Nephron progenitor cell (in vitro differentiated cells): ENCODE measurements around the gene CFAP65.

Experiments
- DNase-seq: peaks from one replicate; pipeline ENCODE4 v3.0.0; 2021
- H3K27ac Mint-ChIP-seq: 2 replicates; pipeline ENCODE4 v1.8.0; 2021; ENCODE audit warnings: mild to moderate bottlenecking, moderate library complexity, mixed read lengths
- H3K27me3 Mint-ChIP-seq: 2 replicates; pipeline ENCODE4 v1.8.0; 2021; ENCODE audit warnings: mild to moderate bottlenecking, low read depth, mixed read lengths; ENCODE audit not compliant: poor library complexity
- H3K36me3 Mint-ChIP-seq: 2 replicates; pipeline ENCODE4 v1.8.0; 2021; ENCODE audit warnings: low read depth, mixed read lengths
- H3K4me1 Mint-ChIP-seq: 2 replicates; pipeline ENCODE4 v1.8.0; 2021; ENCODE audit warnings: mixed read lengths
- H3K4me3 Mint-ChIP-seq: 2 replicates; pipeline ENCODE4 v1.8.0; 2021; ENCODE audit warnings: mild to moderate bottlenecking, moderate library complexity, mixed read lengths
- H3K9me3 Mint-ChIP-seq: 2 replicates; pipeline ENCODE4 v1.8.0; 2021; ENCODE audit warnings: mild to moderate bottlenecking, moderate library complexity, mixed read lengths
- TF ChIP-seq, protein P1 (sequence below): fragments of 200-600 bp; sonication (generic); IDR thresholded peaks from 2 replicates; pipeline ENCODE4 v1.5.0; 2021; ENCODE audit warnings: antibody characterized with exemption

The CFAP65 gene

DNA sequence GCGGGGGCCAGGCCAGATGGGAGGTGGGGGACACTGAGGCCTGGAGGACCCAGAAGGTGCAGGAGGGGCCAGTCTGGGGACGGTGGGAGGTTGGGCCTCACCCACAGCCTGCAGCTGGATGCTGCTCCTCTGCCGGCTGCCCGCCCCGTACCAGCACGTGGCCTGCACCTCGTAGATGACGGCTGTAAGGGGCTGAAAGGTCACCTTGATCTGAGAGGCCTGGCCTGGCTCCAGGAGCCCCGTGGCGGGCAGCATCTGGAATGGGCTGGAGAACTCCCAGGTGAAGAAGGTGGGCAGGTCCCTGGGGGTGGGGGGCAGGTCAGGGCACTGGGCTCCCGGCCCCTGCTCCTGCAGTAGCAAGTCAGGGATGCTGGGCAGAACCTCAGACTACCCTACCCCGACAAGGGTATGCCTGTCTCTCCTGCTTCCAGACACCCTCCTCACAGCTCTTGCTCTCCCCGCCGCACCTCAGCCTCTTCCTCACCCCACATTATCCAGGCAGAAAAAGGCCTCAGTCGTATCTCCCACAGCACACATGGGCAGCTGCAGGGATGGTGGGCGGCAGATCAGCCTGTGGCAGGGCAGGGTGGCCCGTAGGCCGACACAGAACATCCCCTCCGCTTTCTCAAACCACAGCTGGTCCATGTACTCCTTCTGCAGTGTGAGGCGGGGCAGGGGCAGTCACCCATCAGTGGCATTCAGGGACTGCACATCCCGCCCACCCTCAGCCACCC lies 10.1 kb downstream of the CFAP65 start:
- H3K4me1 Mint-ChIP-seq = no peaks in the 10 kb centered on the region
- no peaks in the 10 kb centered on the region for H3K9me3 Mint-ChIP-seq
- H3K36me3 Mint-ChIP-seq = no peaks in the 10 kb centered on the region
- H3K27ac Mint-ChIP-seq = no peak overlapping the region
- TF ChIP-seq, protein P1, sequence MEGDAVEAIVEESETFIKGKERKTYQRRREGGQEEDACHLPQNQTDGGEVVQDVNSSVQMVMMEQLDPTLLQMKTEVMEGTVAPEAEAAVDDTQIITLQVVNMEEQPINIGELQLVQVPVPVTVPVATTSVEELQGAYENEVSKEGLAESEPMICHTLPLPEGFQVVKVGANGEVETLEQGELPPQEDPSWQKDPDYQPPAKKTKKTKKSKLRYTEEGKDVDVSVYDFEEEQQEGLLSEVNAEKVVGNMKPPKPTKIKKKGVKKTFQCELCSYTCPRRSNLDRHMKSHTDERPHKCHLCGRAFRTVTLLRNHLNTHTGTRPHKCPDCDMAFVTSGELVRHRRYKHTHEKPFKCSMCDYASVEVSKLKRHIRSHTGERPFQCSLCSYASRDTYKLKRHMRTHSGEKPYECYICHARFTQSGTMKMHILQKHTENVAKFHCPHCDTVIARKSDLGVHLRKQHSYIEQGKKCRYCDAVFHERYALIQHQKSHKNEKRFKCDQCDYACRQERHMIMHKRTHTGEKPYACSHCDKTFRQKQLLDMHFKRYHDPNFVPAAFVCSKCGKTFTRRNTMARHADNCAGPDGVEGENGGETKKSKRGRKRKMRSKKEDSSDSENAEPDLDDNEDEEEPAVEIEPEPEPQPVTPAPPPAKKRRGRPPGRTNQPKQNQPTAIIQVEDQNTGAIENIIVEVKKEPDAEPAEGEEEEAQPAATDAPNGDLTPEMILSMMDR = no peak
- DNase-seq = no peak
- H3K4me3 Mint-ChIP-seq = no peak overlapping the region
- peaks cover 72% of the 10 kb centered on the region for H3K27me3 Mint-ChIP-seq

DNA sequence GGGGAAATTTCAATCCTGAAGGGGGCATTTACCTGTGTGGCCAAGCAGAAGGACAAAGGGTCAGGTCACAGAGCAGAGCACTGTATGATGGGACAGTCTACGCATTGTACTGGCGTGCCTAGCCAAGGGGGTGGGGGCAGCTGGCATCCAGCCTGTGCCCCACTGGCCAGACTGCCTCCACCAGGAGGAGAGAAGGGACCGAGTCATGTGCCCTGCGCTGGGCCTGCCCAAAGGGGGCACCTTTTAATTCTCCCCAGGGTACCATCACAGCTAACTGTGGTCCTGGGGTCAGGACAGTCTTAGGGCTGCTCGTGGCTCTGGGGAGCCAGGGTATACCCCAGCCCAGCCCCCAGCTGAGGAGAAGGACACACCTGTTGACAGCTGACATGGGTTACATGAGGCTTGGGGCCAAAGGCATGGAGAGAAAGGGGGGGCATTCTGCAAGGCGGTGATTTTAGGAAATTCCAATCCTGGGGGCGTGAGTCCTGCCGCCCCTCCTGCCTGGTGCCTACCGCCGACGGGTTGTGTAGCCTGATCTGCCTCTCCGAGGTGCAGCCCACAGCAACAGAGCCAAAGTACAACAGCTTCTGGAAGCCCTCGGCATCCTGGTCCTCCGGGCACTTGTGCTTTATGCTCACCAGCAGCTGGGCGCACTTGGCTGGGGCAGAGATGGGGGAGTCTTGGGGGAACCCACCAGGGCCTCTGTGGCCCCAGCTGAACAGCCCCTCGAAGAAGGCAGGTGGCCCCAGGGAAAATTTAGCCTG lies 11.0 kb downstream of the CFAP65 start:
- no peaks in the 10 kb centered on the region for H3K9me3 Mint-ChIP-seq
- no peak overlapping the region for H3K27ac Mint-ChIP-seq
- no peak for DNase-seq
- H3K4me3 Mint-ChIP-seq = no peak overlapping the region
- no peaks in the 10 kb centered on the region for H3K4me1 Mint-ChIP-seq
- no peaks in the 10 kb centered on the region for H3K36me3 Mint-ChIP-seq
- TF ChIP-seq, protein P1 = no peak
- peaks cover 72% of the 10 kb centered on the region for H3K27me3 Mint-ChIP-seq

DNA sequence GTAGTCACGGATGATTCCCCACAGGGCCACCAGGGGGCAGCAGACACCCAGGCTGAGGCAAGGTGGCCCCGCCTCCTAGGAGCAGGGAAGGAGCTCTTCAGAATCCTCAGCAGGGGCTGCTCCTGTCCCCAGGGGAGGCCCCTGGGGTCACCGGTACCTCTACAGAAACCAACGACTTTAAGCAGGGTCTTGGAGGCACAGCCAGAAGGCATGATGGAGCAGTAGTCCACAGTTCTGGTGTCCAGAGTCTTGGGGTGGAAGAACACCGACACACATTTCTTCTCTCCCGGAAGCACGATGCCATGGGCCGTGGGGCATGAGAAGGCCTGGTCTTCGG lies 11.5 kb downstream of the CFAP65 start:
- Mint-ChIP-seq H3K4me1 (no peaks in the 10 kb centered on the region), H3K27ac (no peak overlapping the region), H3K9me3 (no peaks in the 10 kb centered on the region), H3K27me3 (peaks cover 69% of the 10 kb centered on the region), H3K36me3 (no peaks in the 10 kb centered on the region), H3K4me3 (no peak overlapping the region)
- DNase-seq = peak; percentile 85
- TF ChIP-seq, protein P1 = peak; percentile 99

DNA sequence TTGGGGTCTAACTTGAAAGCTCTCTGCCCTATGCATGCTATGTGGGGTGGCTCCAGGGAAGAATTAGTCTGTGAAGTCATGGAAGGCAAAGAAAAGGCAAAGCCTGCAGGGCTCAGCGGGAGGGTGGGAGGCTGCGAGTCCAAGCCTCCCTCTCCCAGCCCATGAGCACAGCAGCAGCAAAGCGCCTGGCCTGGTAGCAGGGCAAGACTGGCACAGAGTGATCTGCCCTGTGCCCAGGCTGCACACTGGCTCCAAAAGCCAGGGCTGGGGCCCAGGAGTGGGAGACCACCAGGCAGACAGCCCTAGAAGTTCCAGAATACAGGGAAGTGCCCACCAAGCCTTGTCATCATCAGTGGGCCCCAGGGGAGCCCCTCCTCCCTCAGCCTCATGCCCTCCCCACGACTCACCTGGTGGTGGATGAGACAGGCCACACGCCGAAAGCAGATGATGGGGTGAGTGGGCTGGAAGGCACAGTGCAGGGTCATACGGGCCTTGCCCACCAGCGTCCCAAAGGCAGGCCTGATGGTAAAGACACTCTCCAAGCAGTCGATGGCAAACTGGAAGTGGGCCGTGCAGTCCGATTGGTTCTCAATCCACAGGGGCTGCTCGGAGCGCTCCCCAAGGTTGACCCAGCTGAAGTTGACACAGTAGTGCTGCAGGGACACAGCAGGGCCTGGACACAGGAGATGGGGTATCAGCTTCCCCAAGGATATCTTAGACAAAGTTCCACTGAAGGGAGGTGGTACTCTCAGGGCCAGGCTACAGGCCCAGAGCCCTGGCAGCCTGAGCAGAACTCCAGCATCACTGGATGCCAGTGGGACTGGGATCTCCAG lies 12.1 kb downstream of the CFAP65 start:
- TF ChIP-seq, protein P1 = no peak
- Mint-ChIP-seq H3K4me3 (no peak overlapping the region), H3K27me3 (peaks cover 67% of the 10 kb centered on the region), H3K36me3 (no peaks in the 10 kb centered on the region), H3K27ac (no peak overlapping the region), H3K4me1 (no peaks in the 10 kb centered on the region), H3K9me3 (no peaks in the 10 kb centered on the region)
- DNase-seq = no peak

DNA sequence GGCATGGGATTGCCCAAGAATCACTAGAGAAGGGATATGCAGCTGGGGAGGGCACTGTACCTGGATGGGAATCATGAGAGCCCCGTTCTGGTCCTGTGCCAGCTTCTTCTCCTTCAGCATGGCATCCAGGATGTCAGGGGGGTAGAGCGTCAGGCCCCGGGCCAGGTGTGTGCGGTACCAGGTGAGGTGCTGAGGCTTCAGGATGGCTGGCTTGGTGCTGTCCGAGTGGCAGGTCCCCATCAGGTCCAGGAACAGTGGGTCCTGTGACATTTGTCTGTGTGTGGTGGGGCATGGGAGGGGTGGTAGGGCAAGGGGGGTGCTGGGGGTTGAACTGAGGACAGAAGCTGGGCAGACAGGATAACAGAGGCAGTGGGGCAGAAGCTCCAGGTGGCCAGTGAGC lies 13.2 kb downstream of the CFAP65 start:
- Mint-ChIP-seq H3K27me3 (peaks cover 56% of the 10 kb centered on the region), H3K36me3 (no peaks in the 10 kb centered on the region), H3K27ac (no peak overlapping the region), H3K9me3 (no peaks in the 10 kb centered on the region), H3K4me1 (no peaks in the 10 kb centered on the region), H3K4me3 (no peak overlapping the region)
- DNase-seq = no peak
- TF ChIP-seq, protein P1 = no peak
